Cardiac muscle cell (in vitro differentiated cells and primary cell): ENCODE measurements around the gene MARCHF2. TPM values are rescaled to one million over a fixed set of nuclear protein-coding genes. Genes with fewer than 3 reads are reported as not detected.
A peak's percentile ranks its signal among the peaks of the same experiment; 100 is the strongest.
"Not testable (repeated sequence)": the region's sequence is repeated elsewhere in the genome, so short reads cannot be mapped to it uniquely, and the experiment has no call there.

Experiments
- DNase-seq, 2 donors: peaks; one replicate each; pipeline versions ENCODE4 v3.0.0 to v3.0.0-alpha.2; 2010 to 2017; ENCODE audit warnings: low read depth in 1 of 2, low spot score in 1 of 2
- H3K27ac ChIP-seq: fragments of 200-600 bp; sonication (generic); 2 replicates; pipeline ENCODE4 v1.5.1; 2016
- H3K27me3 ChIP-seq: fragments of 200-600 bp; sonication (generic); 2 replicates; pipeline ENCODE4 v1.6.0; 2016; ENCODE audit warnings: control low read depth
- H3K36me3 ChIP-seq: fragments of 200-600 bp; sonication (generic); 2 replicates; pipeline ENCODE4 v1.5.1; 2016; ENCODE audit warnings: control low read depth
- H3K4me1 ChIP-seq: fragments of 200-600 bp; sonication (generic); 2 replicates; pipeline ENCODE4 v1.8.1; 2017; ENCODE audit warnings: low read depth, mild to moderate bottlenecking, mixed run types
- H3K4me3 ChIP-seq: fragments of 200-600 bp; sonication (generic); 2 replicates; pipeline ENCODE4 v1.5.1; 2016; ENCODE audit warnings: mild to moderate bottlenecking
- H3K9me3 ChIP-seq: fragments of 200-600 bp; sonication (generic); 2 replicates; pipeline ENCODE4 v1.5.1; 2017; ENCODE audit warnings: low read depth, mild to moderate bottlenecking, control low read depth
- CTCF ChIP-seq: IDR thresholded peaks from 2 replicates; pipeline ENCODE4 v1.5.1; 2012; ENCODE audit warnings: low read depth, mild to moderate bottlenecking, low read length
- polyA plus RNA-seq: library from polyadenylated mRNA; unstranded; fragments of >200 nt; fragmentation: Nextera tagmentation; extraction: Ambion mirVana; gene quantifications from 2 replicates; pipeline ENCODE4 v1.2.1, GENCODE V29; 2016
- total RNA-seq: library from RNA; depleted of rRNA; stranded (reverse); fragments of >200 nt; gene quantifications from 2 replicates; pipeline ENCODE4 v1.2.3, GENCODE V29; 2016

The MARCHF2 gene
- total and polyA plus RNA-seq, 2 experiments from 2014 or later: 63.8 to 139 TPM

GRCh38 chr19:8430650-8431049, 17.5 kb downstream of the MARCHF2 start:
- no peak overlapping the region for H3K4me3 ChIP-seq
- DNase-seq: no peak
- H3K27me3 ChIP-seq: no peaks in the 10 kb centered on the region
- H3K27ac ChIP-seq: no peak overlapping the region
- no peaks in the 10 kb centered on the region for H3K36me3 ChIP-seq
- H3K9me3 ChIP-seq: no peaks in the 10 kb centered on the region
- no peaks in the 10 kb centered on the region for H3K4me1 ChIP-seq
- TF ChIP-seq CTCF: no peak

- no peak overlapping the region for H3K4me3 ChIP-seq
These were observed 25.1 kb downstream of the MARCHF2 start for GRCh38 chr19:8438236-8438635.

GRCh38 chr19:8441725-8442544, 28.8 kb downstream of the MARCHF2 start:
- H3K4me1 ChIP-seq: peaks cover 12% of the 10 kb centered on the region
- H3K27me3 ChIP-seq: no peaks in the 10 kb centered on the region
- no peak for TF ChIP-seq CTCF
- no peaks in the 10 kb centered on the region for H3K9me3 ChIP-seq
- no peak overlapping the region for H3K27ac ChIP-seq
- DNase-seq: no peak
- H3K4me3 ChIP-seq: no peak overlapping the region
- H3K36me3 ChIP-seq: peaks cover 4% of the 10 kb centered on the region

More at GRCh38 chr19:8438236-8438635, 25.1 kb downstream of the MARCHF2 start:
- no peaks in the 10 kb centered on the region for H3K36me3 ChIP-seq
- H3K4me1 ChIP-seq: no peaks in the 10 kb centered on the region
- no peak for DNase-seq
- no peaks in the 10 kb centered on the region for H3K27me3 ChIP-seq
- no peak for TF ChIP-seq CTCF
- H3K9me3 ChIP-seq: no peaks in the 10 kb centered on the region
- no peak overlapping the region for H3K27ac ChIP-seq

- not testable (repeated sequence) for H3K27me3 ChIP-seq, H3K9me3 ChIP-seq, DNase-seq, H3K36me3 ChIP-seq
- Histone ChIP-seq H3K4me1 (peaks cover 32% of the 10 kb centered on the region), H3K27ac (peak overlapping the region; percentile 99), H3K4me3 (peak overlapping the region; percentile 99)
These were observed 31.1 kb downstream of the MARCHF2 start for GRCh38 chr19:8444140-8444676.

GRCh38 chr19:8444677-8445487, 31.8 kb downstream of the MARCHF2 start, which contains the start of gene HNRNPM:
Gene HNRNPM, plus strand, starts transcription at chr19:8444975. Its CDS starts 24 bp downstream, at chr19:8444999.
- TF ChIP-seq CTCF: no peak
- H3K27me3 ChIP-seq: no peaks in the 10 kb centered on the region
- peak; percentile 98 to 99 for DNase-seq
- peaks cover 32% of the 10 kb centered on the region for H3K4me1 ChIP-seq
- peak within 1 kb of the TSS; percentile 99 for H3K4me3 ChIP-seq
- peak within 1 kb of the TSS; percentile 99 for H3K27ac ChIP-seq
- no peaks in the 10 kb centered on the region for H3K9me3 ChIP-seq
- H3K36me3 ChIP-seq: peaks cover 8% of the 10 kb centered on the region
